RPMI7951 (cell line): ENCODE measurements around the gene ITGA8. TPM values are rescaled to one million over a fixed set of nuclear protein-coding genes. Genes with fewer than 3 reads are reported as not detected.

Source experiments
- total RNA-seq: library from RNA; depleted of rRNA; stranded (reverse); fragments of >200 nt; shearing (Covaris generic); gene quantifications from 2 replicates; pipeline ENCODE4 v1.2.3, GENCODE V29; 2014; rRNA removed

Gene ITGA8
- total RNA-seq, 1 experiment from 2014 or later, result 7.6 TPM

Other genes starting within 250 kb of the ITGA8 start
- 29.0 and 35.7 TPM in 2 replicates for gene MINDY3, start 140.6 kb upstream of the ITGA8 start, total RNA-seq